Measurements from ENCODE around the gene SAMD4A.

DNA sequence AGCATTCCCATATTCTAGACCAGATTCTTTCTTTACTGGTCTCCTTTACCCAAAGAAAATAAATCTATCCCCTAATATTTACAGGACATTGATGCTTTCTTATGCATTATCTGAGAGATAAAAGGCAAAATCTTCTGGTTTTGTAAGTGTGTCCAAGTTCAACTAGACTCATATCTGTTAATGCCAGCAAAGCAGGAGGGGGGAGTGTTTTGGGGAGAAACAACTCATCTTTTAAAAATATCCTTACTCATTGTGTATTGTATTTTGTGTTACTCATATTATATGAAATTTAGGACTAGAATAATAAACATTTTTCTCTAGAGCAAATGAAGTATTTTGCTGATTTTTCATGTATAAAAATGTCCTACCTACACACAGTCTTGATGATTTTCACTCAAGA lies 54.8 kb downstream of the SAMD4A start:
- no peak for TF ChIP-seq POLR2A (IDR thresholded peaks at IDR 0.05)
- TF ChIP-seq, protein P1, sequence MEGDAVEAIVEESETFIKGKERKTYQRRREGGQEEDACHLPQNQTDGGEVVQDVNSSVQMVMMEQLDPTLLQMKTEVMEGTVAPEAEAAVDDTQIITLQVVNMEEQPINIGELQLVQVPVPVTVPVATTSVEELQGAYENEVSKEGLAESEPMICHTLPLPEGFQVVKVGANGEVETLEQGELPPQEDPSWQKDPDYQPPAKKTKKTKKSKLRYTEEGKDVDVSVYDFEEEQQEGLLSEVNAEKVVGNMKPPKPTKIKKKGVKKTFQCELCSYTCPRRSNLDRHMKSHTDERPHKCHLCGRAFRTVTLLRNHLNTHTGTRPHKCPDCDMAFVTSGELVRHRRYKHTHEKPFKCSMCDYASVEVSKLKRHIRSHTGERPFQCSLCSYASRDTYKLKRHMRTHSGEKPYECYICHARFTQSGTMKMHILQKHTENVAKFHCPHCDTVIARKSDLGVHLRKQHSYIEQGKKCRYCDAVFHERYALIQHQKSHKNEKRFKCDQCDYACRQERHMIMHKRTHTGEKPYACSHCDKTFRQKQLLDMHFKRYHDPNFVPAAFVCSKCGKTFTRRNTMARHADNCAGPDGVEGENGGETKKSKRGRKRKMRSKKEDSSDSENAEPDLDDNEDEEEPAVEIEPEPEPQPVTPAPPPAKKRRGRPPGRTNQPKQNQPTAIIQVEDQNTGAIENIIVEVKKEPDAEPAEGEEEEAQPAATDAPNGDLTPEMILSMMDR (IDR thresholded peaks at IDR 0.05): no peak

Measured in lower leg skin (tissue), 3 donors.